Ishikawa (cell line): ENCODE results near the gene PRC1.

ENCODE experiments used
- CEBPB ChIP-seq: IDR thresholded peaks from 2 replicates; pipeline ENCODE4 v1.6.1; 2012
- CREB1 ChIP-seq: IDR thresholded peaks from 2 replicates; pipeline ENCODE4 v1.6.1; 2012; ENCODE audit warnings: low read depth
- EP300 ChIP-seq: IDR thresholded peaks from 2 replicates; pipeline ENCODE4 v1.6.1; 2012; ENCODE audit warnings: borderline replicate concordance
- FOXM1 ChIP-seq: IDR thresholded peaks from 2 replicates; pipeline ENCODE4 v1.6.1; 2012; ENCODE audit warnings: low read depth, borderline replicate concordance
- NFIC ChIP-seq: IDR thresholded peaks from 2 replicates; pipeline ENCODE4 v1.6.1; 2012
- RAD21 ChIP-seq: IDR thresholded peaks from 2 replicates; pipeline ENCODE4 v1.6.1; 2012; ENCODE audit warnings: low read depth
- TAF1 ChIP-seq: IDR thresholded peaks from 2 replicates; pipeline ENCODE4 v1.6.1; 2012; ENCODE audit warnings: low read depth, mild to moderate bottlenecking
- TCF12 ChIP-seq: IDR thresholded peaks from 2 replicates; pipeline ENCODE4 v1.6.1; 2012; ENCODE audit warnings: low read depth
- YY1 ChIP-seq: IDR thresholded peaks from 2 replicates; pipeline ENCODE4 v1.6.1; 2012; ENCODE audit warnings: low read depth
- ZBTB7A ChIP-seq: IDR thresholded peaks from 2 replicates; pipeline ENCODE4 v1.6.1; 2012; ENCODE audit warnings: low read depth
- TF ChIP-seq, protein P1 (sequence below): IDR thresholded peaks from 2 replicates; pipeline ENCODE4 v1.6.1; 2012
- TF ChIP-seq, protein P2 (sequence below): IDR thresholded peaks from 2 replicates; pipeline ENCODE4 v1.6.1; 2012; ENCODE audit warnings: low read depth, mild to moderate bottlenecking

DNA sequence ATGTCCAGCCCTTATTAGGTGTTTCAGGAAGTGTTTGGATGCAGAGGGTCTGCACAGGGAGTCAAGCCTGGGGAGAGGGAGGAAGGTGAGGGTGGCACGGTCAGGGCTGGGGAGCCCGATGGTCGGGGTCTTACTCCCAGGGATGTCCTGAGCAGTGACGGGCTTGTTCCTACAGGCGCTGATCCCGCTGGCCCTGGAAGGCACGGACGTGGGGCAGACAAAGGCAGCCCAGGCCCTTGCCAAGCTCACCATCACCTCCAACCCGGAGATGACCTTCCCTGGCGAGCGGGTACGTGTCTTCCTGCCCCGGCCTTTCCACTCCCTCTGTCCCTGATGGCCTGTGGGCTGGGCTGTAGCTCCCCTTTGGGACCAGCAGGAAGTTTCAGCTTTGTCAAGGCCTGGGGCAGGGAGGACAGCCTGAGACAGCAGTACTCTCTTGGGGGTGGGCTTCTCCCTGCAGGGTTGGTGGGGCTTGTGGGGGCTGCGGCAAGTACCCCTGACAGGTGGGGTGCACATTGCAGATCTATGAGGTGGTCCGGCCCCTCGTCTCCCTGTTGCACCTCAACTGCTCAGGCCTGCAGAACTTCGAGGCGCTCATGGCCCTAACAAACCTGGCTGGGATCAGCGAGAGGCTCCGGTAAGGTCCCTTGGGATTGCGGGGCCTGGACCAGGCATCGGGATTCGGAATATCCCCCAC is 44.2 kb downstream of the PRC1 start:
- TF ChIP-seq, protein P1, sequence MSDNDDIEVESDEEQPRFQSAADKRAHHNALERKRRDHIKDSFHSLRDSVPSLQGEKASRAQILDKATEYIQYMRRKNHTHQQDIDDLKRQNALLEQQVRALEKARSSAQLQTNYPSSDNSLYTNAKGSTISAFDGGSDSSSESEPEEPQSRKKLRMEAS, result no peak
- TF ChIP-seq NFIC, result no peak
- TF ChIP-seq TCF12, result no peak
- TF ChIP-seq EP300, result no peak
- TF ChIP-seq CREB1, result no peak
- no peak for TF ChIP-seq TAF1
- no peak for TF ChIP-seq YY1
- TF ChIP-seq, protein P2, sequence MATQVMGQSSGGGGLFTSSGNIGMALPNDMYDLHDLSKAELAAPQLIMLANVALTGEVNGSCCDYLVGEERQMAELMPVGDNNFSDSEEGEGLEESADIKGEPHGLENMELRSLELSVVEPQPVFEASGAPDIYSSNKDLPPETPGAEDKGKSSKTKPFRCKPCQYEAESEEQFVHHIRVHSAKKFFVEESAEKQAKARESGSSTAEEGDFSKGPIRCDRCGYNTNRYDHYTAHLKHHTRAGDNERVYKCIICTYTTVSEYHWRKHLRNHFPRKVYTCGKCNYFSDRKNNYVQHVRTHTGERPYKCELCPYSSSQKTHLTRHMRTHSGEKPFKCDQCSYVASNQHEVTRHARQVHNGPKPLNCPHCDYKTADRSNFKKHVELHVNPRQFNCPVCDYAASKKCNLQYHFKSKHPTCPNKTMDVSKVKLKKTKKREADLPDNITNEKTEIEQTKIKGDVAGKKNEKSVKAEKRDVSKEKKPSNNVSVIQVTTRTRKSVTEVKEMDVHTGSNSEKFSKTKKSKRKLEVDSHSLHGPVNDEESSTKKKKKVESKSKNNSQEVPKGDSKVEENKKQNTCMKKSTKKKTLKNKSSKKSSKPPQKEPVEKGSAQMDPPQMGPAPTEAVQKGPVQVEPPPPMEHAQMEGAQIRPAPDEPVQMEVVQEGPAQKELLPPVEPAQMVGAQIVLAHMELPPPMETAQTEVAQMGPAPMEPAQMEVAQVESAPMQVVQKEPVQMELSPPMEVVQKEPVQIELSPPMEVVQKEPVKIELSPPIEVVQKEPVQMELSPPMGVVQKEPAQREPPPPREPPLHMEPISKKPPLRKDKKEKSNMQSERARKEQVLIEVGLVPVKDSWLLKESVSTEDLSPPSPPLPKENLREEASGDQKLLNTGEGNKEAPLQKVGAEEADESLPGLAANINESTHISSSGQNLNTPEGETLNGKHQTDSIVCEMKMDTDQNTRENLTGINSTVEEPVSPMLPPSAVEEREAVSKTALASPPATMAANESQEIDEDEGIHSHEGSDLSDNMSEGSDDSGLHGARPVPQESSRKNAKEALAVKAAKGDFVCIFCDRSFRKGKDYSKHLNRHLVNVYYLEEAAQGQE, result no peak
- TF ChIP-seq RAD21, result no peak
- TF ChIP-seq ZBTB7A, result no peak
- TF ChIP-seq FOXM1, result no peak
- no peak for TF ChIP-seq CEBPB
